HG03354 (cell line): ENCODE measurements around the gene ECM2.
"Not testable (repeated sequence)": the region's sequence is repeated elsewhere in the genome, so short reads cannot be mapped to it uniquely, and the experiment has no call there.

Source experiments
- ATAC-seq: cut with Tn5 transposase; IDR thresholded peaks from one replicate; pipeline ENCODE4 v1.9.1; 2021; ENCODE audit warnings: mild to moderate bottlenecking; ENCODE audit not compliant: unreplicated experiment, poor library complexity, severe bottlenecking

Gene ECM2

GRCh38 chr9:92535940-92536850, at the start of gene ECM2:
TSS of gene ECM2 (minus strand) at chr9:92535990. CDS start at chr9:92522866, 13,124 bp downstream.
- ATAC-seq, result no peak

GRCh38 chr9:92576175-92576574, 40.4 kb upstream of the ECM2 start:
- no peak for ATAC-seq

GRCh38 chr9:92573612-92574011, 37.8 kb upstream of the ECM2 start:
- not testable (repeated sequence) for ATAC-seq

GRCh38 chr9:92571871-92572270, 36.1 kb upstream of the ECM2 start:
- not testable (repeated sequence) for ATAC-seq

- no peak for ATAC-seq
These were observed 29.2 kb upstream of the ECM2 start for GRCh38 chr9:92564982-92565381.

- no peak for ATAC-seq
These were observed 28.7 kb upstream of the ECM2 start for GRCh38 chr9:92564504-92564903.

- no peak for ATAC-seq
These were observed 27.6 kb upstream of the ECM2 start for GRCh38 chr9:92563116-92564100.

- ATAC-seq, result no peak
These were observed 26.7 kb upstream of the ECM2 start for GRCh38 chr9:92562461-92562967.

- ATAC-seq, result no peak
These were observed 25.9 kb upstream of the ECM2 start for GRCh38 chr9:92561374-92562330.

- no peak for ATAC-seq
These were observed 23.0 kb upstream of the ECM2 start for GRCh38 chr9:92558612-92559374.

- no peak for ATAC-seq
These were observed 15.0 kb upstream of the ECM2 start for GRCh38 chr9:92550765-92551164.

GRCh38 chr9:92547356-92547755, 11.6 kb upstream of the ECM2 start:
- ATAC-seq, result no peak

- no peak for ATAC-seq
These were observed 9.3 kb upstream of the ECM2 start for GRCh38 chr9:92545002-92545510.

- ATAC-seq, result no peak
These were observed 8.2 kb upstream of the ECM2 start for GRCh38 chr9:92543972-92544371.

- ATAC-seq, result no peak
These were observed 2.8 kb upstream of the ECM2 start for GRCh38 chr9:92538541-92538940.

- no peak for ATAC-seq
These were observed 1.1 kb downstream of the ECM2 start for GRCh38 chr9:92534674-92535073.

GRCh38 chr9:92534204-92534603, 1.6 kb downstream of the ECM2 start:
- no peak for ATAC-seq

GRCh38 chr9:92530893-92531292, 4.9 kb downstream of the ECM2 start:
- ATAC-seq, result no peak
